CD4-positive, alpha-beta T cell (primary cell): ENCODE measurements around the gene IPO7. TPM values are rescaled to one million over a fixed set of nuclear protein-coding genes. Genes with fewer than 3 reads are reported as not detected.

Experiments used
- ATAC-seq: fragments of 200-7000 bp; cut with Tn5 transposase; one replicate; pipeline ENCODE4 v1.10.0; 2022; ENCODE audit warnings: mild to moderate bottlenecking; ENCODE audit not compliant: poor library complexity
- CTCF ChIA-PET: fragments of 350-600 bp; sonication (Branson Sonifier 250); formaldehyde crosslinking; loops from one replicate; lab custom pipeline; 2021; ENCODE audit warnings: antibody characterized with exemption, inconsistent platforms; lab: Charles Lee
- POLR2A ChIA-PET: fragments of 350-600 bp; sonication (Branson Sonifier 250); formaldehyde crosslinking; loops from one replicate; lab custom pipeline; 2021; ENCODE audit warnings: antibody characterized with exemption, inconsistent platforms; lab: Charles Lee
- DNase-seq, 14 experiments: peaks; one replicate each; pipeline ENCODE4 v3.0.0-alpha.2; 2013 to 2020; ENCODE audit warnings: mixed read lengths in 2 of 14
- H3K27ac ChIP-seq, 2 donors: one replicate each; pipeline versions ENCODE4 v1.5.1 to v1.7.0; 2013; ENCODE audit warnings: low read length in 2 of 2, low read depth in 1 of 2, mild to moderate bottlenecking in 1 of 2
- H3K27me3 ChIP-seq, 2 experiments: 1 replicate in 1 of 2; 2 replicates in 1 of 2; pipeline versions ENCODE4 v1.6.1 to v1.7.0; 2013; ENCODE audit warnings: low read length in 2 of 2, control low read depth in 1 of 2, mild to moderate bottlenecking in 1 of 2, moderate library complexity in 1 of 2; ENCODE audit not compliant: insufficient read depth in 2 of 2, control insufficient read depth in 1 of 2
- H3K36me3 ChIP-seq: one replicate; pipeline ENCODE4 v1.6.1; 2013; ENCODE audit warnings: low read length, control low read depth; ENCODE audit not compliant: insufficient read depth
- H3K4me1 ChIP-seq: one replicate; pipeline ENCODE4 v1.6.1; 2013; ENCODE audit warnings: low read length, control low read depth; ENCODE audit not compliant: insufficient read depth
- H3K4me3 ChIP-seq: one replicate; pipeline ENCODE4 v1.5.1; 2013; ENCODE audit warnings: mild to moderate bottlenecking, low read length, moderate library complexity
- H3K9me3 ChIP-seq, 2 experiments: 1 replicate in 1 of 2; 2 replicates in 1 of 2; pipeline versions ENCODE4 v1.6.1 to v1.7.0; 2013; ENCODE audit warnings: low read length in 2 of 2, mild to moderate bottlenecking in 2 of 2, control low read depth in 1 of 2, moderate library complexity in 1 of 2; ENCODE audit not compliant: control insufficient read depth in 1 of 2, insufficient read depth in 1 of 2
- H3K27ac Mint-ChIP-seq: one replicate; pipeline ENCODE4 v1.8.0; 2020; ENCODE audit warnings: mixed read lengths
- H3K27me3 Mint-ChIP-seq: one replicate; pipeline ENCODE4 v1.8.0; 2021; ENCODE audit warnings: mixed read lengths
- H3K36me3 Mint-ChIP-seq: one replicate; pipeline ENCODE4 v1.8.0; 2021; ENCODE audit warnings: low read depth, mixed read lengths
- H3K4me1 Mint-ChIP-seq: one replicate; pipeline ENCODE4 v1.8.0; 2021; ENCODE audit warnings: low read depth, mixed read lengths
- H3K4me3 Mint-ChIP-seq: one replicate; pipeline ENCODE4 v1.8.0; 2020; ENCODE audit warnings: mild to moderate bottlenecking, mixed read lengths
- H3K9me3 Mint-ChIP-seq: one replicate; pipeline ENCODE4 v1.8.0; 2020; ENCODE audit warnings: mixed read lengths
- intact Hi-C, 2 experiments: fragments of 100-400 bp; cut with DNase I in 1 of 2; cut with micrococcal nuclease in 1 of 2; formaldehyde crosslinking; loops; one replicate each; pipeline versions ENCODE4 v1.15.1 to v1.9.0; 2023 to 2025; cut with DNase I, micrococcal nuclease
- total RNA-seq, 174 experiments: library from RNA in 2 of 174; stranded (reverse) in 2 of 174; gene quantifications; one replicate each; pipeline ENCODE4 v1.2.3 and lab custom pipeline; 2021 to 2026
- TF ChIP-seq, protein P1 (sequence below): fragments of 200-600 bp; IDR thresholded peaks from one replicate; pipeline ENCODE4 v1.8.0; 2022; ENCODE audit warnings: antibody characterized with exemption, mild to moderate bottlenecking

IPO7 gene
- total RNA-seq, 2 experiments from 2014 or later, result 40.7 to 51.6 TPM

DNA sequence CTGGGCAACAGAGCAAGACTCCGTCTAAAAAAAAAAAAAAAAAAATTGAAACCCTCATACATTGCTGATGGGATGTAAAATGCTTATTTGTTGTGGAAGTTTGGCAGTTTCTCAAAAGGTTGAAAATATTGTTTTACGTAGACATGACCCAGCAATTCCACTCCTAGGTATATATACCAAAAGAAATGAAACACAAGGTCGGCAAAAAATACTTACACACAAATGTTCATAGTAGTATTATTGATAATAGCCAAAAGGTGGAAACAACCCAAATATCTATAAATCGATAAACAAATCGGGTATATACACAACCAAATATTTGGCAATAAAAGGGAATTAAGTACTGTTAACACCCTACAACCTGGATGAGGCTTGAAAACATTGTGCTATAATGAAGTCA lies 71.3 kb downstream of the IPO7 start:
- Histone ChIP-seq H3K4me3 (no peak overlapping the region), H3K9me3 (peaks cover 11 to 16% of the 10 kb centered on the region in 2 experiments), H3K27me3 (no peaks in the 10 kb centered on the region), H3K27ac (no peak overlapping the region), H3K4me1 (peaks cover 13% of the 10 kb centered on the region), H3K36me3 (no peaks in the 10 kb centered on the region)
- H3K36me3 Mint-ChIP-seq, result peaks cover 19% of the 10 kb centered on the region
- H3K27ac Mint-ChIP-seq, result no peak overlapping the region
- peaks cover 6% of the 10 kb centered on the region for H3K4me1 Mint-ChIP-seq
- ChIA-PET POLR2A (no interaction called here), CTCF (no interaction called here)
- no peak for ATAC-seq
- peak overlapping the region; percentile 10 for H3K4me3 Mint-ChIP-seq
- H3K9me3 Mint-ChIP-seq, result peaks cover 2% of the 10 kb centered on the region
- TF ChIP-seq, protein P1, sequence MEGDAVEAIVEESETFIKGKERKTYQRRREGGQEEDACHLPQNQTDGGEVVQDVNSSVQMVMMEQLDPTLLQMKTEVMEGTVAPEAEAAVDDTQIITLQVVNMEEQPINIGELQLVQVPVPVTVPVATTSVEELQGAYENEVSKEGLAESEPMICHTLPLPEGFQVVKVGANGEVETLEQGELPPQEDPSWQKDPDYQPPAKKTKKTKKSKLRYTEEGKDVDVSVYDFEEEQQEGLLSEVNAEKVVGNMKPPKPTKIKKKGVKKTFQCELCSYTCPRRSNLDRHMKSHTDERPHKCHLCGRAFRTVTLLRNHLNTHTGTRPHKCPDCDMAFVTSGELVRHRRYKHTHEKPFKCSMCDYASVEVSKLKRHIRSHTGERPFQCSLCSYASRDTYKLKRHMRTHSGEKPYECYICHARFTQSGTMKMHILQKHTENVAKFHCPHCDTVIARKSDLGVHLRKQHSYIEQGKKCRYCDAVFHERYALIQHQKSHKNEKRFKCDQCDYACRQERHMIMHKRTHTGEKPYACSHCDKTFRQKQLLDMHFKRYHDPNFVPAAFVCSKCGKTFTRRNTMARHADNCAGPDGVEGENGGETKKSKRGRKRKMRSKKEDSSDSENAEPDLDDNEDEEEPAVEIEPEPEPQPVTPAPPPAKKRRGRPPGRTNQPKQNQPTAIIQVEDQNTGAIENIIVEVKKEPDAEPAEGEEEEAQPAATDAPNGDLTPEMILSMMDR, result no peak
- DNase-seq, result no peak
- intact Hi-C loops, result no loop called here
- H3K27me3 Mint-ChIP-seq, result no peaks in the 10 kb centered on the region

DNA sequence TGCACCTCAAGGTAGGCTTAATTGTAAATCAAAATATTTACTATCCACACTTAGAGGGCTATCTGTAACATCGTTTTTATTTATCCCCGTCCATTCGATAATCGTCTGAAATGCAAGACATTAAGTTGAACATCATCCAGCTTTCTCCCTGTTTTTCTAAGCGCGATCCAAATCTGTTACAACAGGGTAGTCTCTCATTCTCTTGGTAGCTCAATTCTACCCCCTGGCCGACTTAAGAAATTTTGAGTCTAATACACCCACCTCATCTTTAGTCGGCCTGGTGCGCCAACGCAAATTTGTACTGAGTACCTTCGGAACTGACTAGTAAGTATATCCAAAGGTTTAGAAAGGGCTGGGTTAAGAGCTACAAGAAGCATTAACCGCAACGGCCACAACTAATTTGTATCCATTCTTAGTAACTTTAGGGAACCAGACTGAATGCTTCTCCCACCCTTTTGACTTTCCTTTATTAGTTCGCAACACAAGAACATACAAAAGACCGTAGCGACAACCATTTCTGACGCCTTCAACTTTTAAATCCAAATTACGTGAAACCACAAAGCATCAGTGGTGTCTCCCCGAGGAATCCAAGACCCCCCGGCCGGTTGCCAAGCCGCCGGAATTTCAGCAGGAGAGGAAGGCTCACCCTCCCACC lies 75.3 kb downstream of the IPO7 start:
- Histone ChIP-seq H3K9me3 (peaks cover 0 to 7% of the 10 kb centered on the region in 2 experiments), H3K27me3 (no peaks in the 10 kb centered on the region), H3K4me3 (peak overlapping the region; percentile 90), H3K36me3 (peaks cover 4% of the 10 kb centered on the region), H3K4me1 (peaks cover 29% of the 10 kb centered on the region), H3K27ac (peak overlapping the region; percentile 95 to 97)
- intact Hi-C loops, result loop anchor here (1.0 to 10.0 kb wide), 9 partner anchors 75 to 1398 kb away; partner anchors contain the start of genes IPO7 (in 2 of the 2), DENND5A (in 1 of the 2), RPL27A (in 1 of the 2) and TMEM41B (in 1 of the 2)
- POLR2A ChIA-PET, result interaction anchor here (0.7 to 4.9 kb wide), 40 partner anchors 10 to 1473 kb away, joined by 3 to 60 read pairs (median 6); partner anchors contain the start of genes DENND5A, EIF3F, EIF4G2 and IPO7
- ATAC-seq (no peak), DNase-seq (peak in 11 of 14 experiments; percentile 5 to 63 (median 9))
- peak overlapping the region; percentile 100 for H3K27ac Mint-ChIP-seq
- H3K27me3 Mint-ChIP-seq, result no peaks in the 10 kb centered on the region
- TF ChIP-seq, protein P1, result no peak
- peaks cover 26% of the 10 kb centered on the region for H3K36me3 Mint-ChIP-seq
- CTCF ChIA-PET, result interaction anchor here (0.6 to 1.9 kb wide), 6 partner anchors 47 to 848 kb away, joined by 3 to 7 read pairs (median 4); partner anchors contain the start of gene IPO7
- H3K4me1 Mint-ChIP-seq, result peaks cover 30% of the 10 kb centered on the region
- peaks cover 2% of the 10 kb centered on the region for H3K9me3 Mint-ChIP-seq
- H3K4me3 Mint-ChIP-seq, result peak overlapping the region; percentile 99

DNA sequence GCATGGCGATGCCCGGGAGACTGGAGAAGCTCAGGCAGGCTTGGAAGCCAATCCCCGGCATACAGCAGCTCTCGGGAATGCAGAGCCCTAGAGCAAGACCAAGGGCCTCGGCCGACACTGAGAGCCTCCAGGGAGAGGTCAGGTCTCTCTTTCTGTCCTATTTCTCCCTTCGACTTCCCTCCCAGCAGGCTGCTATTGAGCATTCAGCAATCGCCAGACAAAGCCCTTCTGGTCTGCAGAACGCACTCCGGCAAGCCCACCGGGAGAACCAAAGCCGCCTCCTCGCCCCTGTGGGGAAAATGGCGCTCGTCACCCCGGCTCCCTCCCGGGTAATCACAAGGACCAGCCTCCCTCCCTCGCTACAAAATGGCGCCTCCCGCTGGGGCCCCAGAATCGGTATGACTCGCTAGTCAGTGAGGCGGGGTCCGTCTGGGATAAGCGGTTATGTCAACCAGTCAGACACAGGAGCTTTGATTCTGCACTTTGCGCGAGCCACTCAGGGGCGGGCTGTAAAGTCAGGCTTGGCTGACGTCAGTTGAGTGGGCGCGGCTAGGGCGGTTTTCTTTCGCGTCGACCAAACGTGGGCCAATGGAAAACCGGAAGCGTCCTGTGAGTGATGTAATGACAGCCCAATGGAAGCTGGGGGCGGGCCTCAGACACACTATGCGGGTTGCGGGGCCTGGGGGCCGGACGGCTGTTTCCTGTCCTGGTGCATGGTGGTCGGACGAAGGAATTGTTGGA lies 76.0 kb downstream of the IPO7 start, which contains the start of gene ZNF143:
ZNF143 (plus strand) TSS at position 691 of the 741 bp plus-strand sequence. CDS start 10,297 bp downstream, outside the sequence.
- Histone ChIP-seq H3K27me3 (no peaks in the 10 kb centered on the region), H3K27ac (peak within 1 kb of the TSS; percentile 95 to 97), H3K4me3 (peak within 1 kb of the TSS; percentile 90), H3K36me3 (peaks cover 4% of the 10 kb centered on the region), H3K9me3 (peaks cover 0 to 7% of the 10 kb centered on the region in 2 experiments), H3K4me1 (peaks cover 29% of the 10 kb centered on the region)
- intact Hi-C loops, result loop anchor here (1.0 to 10.0 kb wide), 9 partner anchors 76 to 1397 kb away; partner anchors contain the start of genes IPO7 (in 2 of the 2), DENND5A (in 1 of the 2), RPL27A (in 1 of the 2) and TMEM41B (in 1 of the 2)
- Mint-ChIP-seq H3K9me3 (peaks cover 2% of the 10 kb centered on the region), H3K36me3 (peaks cover 26% of the 10 kb centered on the region), H3K4me1 (peaks cover 30% of the 10 kb centered on the region), H3K4me3 (peak within 1 kb of the TSS; percentile 99), H3K27me3 (no peaks in the 10 kb centered on the region), H3K27ac (peak within 1 kb of the TSS; percentile 100)
- DNase-seq, result peak; percentile 99 to 100 (median 100)
- ChIA-PET POLR2A (interaction anchor here (0.7 to 4.9 kb wide), 52 partner anchors 9 to 1473 kb away, joined by 3 to 60 read pairs (median 5); partner anchors contain the start of genes DENND5A, EIF3F, EIF4G2 and IPO7), CTCF (interaction anchor here (0.7 to 1.9 kb wide), 4 partner anchors 46 to 147 kb away, joined by 3 to 7 read pairs (median 3); partner anchors contain the start of gene IPO7)
- peak; percentile 88 for ATAC-seq
- TF ChIP-seq, protein P1, result no peak
